GM10266 (cell line): ENCODE data around the gene ZFR2.

ENCODE experiments used
- DNase-seq: peaks from one replicate; pipeline ENCODE4 v3.0.0; 2012; ENCODE audit errors: extremely low spot score
- TF ChIP-seq, protein P1 (sequence below): IDR thresholded peaks from 2 replicates; pipeline ENCODE4 v1.5.1; 2012; ENCODE audit warnings: mild to moderate bottlenecking, low read depth; ENCODE audit not compliant: control insufficient read depth, insufficient read depth; ENCODE audit errors: missing control alignments

ZFR2 gene

DNA sequence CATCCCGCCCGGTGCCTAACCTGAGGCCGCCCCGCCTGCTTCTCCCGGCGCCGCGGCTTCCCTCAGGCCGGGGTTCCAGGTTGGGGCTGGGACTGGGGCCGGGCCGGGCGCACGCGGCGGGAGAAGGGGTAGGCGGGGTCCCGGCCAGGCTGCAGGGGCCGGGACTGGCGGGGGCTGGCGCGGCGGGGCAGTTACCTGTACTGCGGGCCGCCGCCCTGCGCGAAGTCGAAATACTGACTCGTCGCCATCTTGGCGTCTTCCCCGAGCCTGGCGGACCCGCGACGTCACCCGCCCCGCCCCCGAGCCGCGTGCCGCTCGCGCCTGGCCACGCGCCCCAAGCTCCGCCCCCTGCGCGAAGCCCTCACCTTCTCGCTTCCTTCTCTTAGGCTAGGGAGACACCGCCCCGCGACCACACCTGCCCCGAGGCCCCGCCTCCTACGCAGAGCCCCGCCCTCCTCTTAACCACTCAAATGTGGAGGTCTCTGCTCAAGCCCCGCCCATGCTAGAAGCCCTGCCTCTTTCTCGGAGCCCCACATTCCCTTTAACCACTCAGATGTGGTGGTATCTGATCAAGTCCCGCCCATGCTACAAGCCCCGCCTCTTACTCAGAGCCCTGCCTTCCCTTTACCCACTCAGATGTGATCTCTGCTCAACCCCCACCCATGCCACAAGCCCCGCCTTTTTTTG lies at the start of gene ZFR2:
ZFR2 (minus strand) TSS at position 269 of the 687 bp plus-strand sequence; CDS start at position 248, 21 bp downstream.
- DNase-seq: no peak
- TF ChIP-seq, protein P1, sequence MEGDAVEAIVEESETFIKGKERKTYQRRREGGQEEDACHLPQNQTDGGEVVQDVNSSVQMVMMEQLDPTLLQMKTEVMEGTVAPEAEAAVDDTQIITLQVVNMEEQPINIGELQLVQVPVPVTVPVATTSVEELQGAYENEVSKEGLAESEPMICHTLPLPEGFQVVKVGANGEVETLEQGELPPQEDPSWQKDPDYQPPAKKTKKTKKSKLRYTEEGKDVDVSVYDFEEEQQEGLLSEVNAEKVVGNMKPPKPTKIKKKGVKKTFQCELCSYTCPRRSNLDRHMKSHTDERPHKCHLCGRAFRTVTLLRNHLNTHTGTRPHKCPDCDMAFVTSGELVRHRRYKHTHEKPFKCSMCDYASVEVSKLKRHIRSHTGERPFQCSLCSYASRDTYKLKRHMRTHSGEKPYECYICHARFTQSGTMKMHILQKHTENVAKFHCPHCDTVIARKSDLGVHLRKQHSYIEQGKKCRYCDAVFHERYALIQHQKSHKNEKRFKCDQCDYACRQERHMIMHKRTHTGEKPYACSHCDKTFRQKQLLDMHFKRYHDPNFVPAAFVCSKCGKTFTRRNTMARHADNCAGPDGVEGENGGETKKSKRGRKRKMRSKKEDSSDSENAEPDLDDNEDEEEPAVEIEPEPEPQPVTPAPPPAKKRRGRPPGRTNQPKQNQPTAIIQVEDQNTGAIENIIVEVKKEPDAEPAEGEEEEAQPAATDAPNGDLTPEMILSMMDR: no peak

GRCh38 chr19:3916033-3916432 lies 47.2 kb upstream of the ZFR2 start:
- DNase-seq: no peak
- TF ChIP-seq, protein P1: no peak

GRCh38 chr19:3914199-3914598 lies 45.4 kb upstream of the ZFR2 start:
- TF ChIP-seq, protein P1: no peak
- DNase-seq: no peak

DNA sequence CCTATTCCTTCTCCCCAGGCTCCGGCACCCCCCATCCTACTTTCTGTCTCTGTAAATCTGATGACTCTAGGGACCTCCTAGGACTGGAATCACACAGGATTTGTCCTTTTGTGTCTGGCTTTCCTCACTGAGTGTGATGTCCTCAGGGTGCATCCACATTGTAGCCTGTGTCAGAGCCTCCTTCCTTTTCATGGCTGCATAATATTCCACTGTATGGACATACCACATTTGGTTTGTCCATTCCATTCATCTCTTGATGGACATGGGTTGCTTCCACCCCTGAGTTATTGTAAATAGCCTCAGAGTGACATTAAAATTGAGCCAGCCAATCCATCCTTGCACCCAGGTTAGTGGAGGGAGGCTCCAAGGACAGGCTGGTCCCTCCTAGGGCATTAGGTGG lies 41.3 kb upstream of the ZFR2 start:
- TF ChIP-seq, protein P1: no peak
- DNase-seq: no peak

GRCh38 chr19:3908266-3909054 lies 39.6 kb upstream of the ZFR2 start:
- TF ChIP-seq, protein P1: no peak
- no peak for DNase-seq

DNA sequence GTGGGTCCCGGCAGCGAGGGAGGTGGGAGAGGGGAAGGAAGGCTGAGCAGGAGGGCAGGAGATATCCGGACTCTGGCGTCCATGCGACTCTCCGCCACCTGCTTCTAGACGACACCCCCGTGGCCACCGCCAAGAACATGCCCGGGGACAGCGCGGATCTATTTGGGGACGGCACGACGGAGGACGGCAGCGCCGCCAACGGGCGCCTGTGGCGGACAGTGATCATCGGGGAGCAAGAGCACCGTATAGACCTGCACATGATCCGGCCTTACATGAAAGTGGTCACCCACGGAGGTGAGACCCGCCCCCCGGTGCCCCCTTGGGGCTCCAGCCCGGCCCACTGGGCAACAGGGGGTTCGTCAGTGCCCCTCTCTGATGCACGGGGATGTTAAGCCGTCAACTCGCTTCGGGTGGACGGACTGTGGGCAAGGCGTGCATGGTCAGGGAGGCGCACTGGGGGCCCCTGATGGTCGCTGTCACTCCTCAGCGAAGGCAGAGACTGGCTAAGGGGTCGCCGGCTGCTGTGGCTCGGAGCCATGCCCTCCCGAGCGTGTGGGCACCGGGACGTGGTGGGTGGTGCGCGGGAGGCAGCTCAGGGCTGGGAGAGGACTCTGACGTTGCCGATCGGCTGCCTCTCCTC lies 38.9 kb upstream of the ZFR2 start:
- TF ChIP-seq, protein P1: no peak
- no peak for DNase-seq
